Vagina (tissue), 2 donors: ENCODE measurements around the gene PPARD. TPM values are rescaled to one million over a fixed set of nuclear protein-coding genes. Genes with fewer than 3 reads are reported as not detected.

ENCODE experiments used
- DNase-seq, 2 donors: peaks; one replicate each; pipeline ENCODE4 v3.0.0-alpha.2; 2017; ENCODE audit errors: extremely low spot score in 2 of 2
- H3K27ac ChIP-seq: fragments of 200-600 bp; sonication (generic); one replicate; pipeline ENCODE4 v1.5.1; 2019
- H3K27me3 ChIP-seq: fragments of 200-600 bp; sonication (generic); one replicate; pipeline ENCODE4 v1.5.1; 2019
- H3K36me3 ChIP-seq, 2 donors: fragments of 200-600 bp; sonication (generic); one replicate each; pipeline ENCODE4 v1.5.1; 2017 to 2019
- H3K4me1 ChIP-seq: fragments of 200-600 bp; sonication (generic); one replicate; pipeline ENCODE4 v1.5.1; 2019
- H3K4me3 ChIP-seq, 2 donors: fragments of 200-600 bp; sonication (generic); 1 replicate in 1 of 2; 2 replicates in 1 of 2; pipeline ENCODE4 v1.5.1; 2016 to 2019
- H3K9me3 ChIP-seq: fragments of 200-600 bp; sonication (generic); one replicate; pipeline ENCODE4 v1.5.1; 2019
- CTCF ChIP-seq, 3 experiments: fragments of 450-650 bp in 2 of 3; fragments of 200-600 bp in 1 of 3; sonication (generic) in 1 of 3; IDR thresholded peaks; one replicate each; pipeline ENCODE4 v1.5.1; 2017 to 2019; ENCODE audit warnings: antibody characterized with exemption in 3 of 3, mild to moderate bottlenecking in 2 of 3, moderate library complexity in 2 of 3
- POLR2A ChIP-seq, 2 donors: fragments of 450-650 bp; IDR thresholded peaks; one replicate each; pipeline ENCODE4 v1.6.1; 2017; ENCODE audit warnings: antibody characterized with exemption in 2 of 2, mild to moderate bottlenecking in 2 of 2, moderate library complexity in 2 of 2
- POLR2AphosphoS5 ChIP-seq, 2 donors: sonication (generic); formaldehyde crosslinking; IDR thresholded peaks; one replicate each; pipeline ENCODE4 v1.9.0; 2017; ENCODE audit warnings: antibody characterized with exemption in 2 of 2, mild to moderate bottlenecking in 2 of 2, low read depth in 1 of 2; ENCODE audit not compliant: insufficient read depth in 1 of 2
- intact Hi-C: fragments of 100-400 bp; cut with DNase I; formaldehyde crosslinking; loops from one replicate; pipeline ENCODE4 v1.15.1; 2023
- total RNA-seq: library from RNA; depleted of rRNA; stranded (reverse); fragments of >200 nt; gene quantifications from one replicate; pipeline ENCODE4 v1.2.3, GENCODE V29; 2016

The PPARD gene
- total RNA-seq, 1 donor from 2014 or later = 21.9 TPM

- Histone ChIP-seq H3K27ac (no peak overlapping the region), H3K36me3 (peaks cover 0 to 45% of the 10 kb centered on the region in 2 donors), H3K4me3 (no peak overlapping the region), H3K9me3 (no peaks in the 10 kb centered on the region), H3K4me1 (no peaks in the 10 kb centered on the region), H3K27me3 (no peaks in the 10 kb centered on the region)
- DNase-seq = no peak
- no peak for TF ChIP-seq CTCF (IDR thresholded peaks at IDR 0.05)
- TF ChIP-seq POLR2AphosphoS5 (IDR thresholded peaks at IDR 0.05; ENCODE audit: insufficient read depth in 1 of 2, low read depth in 1 of 2) = no peak
- no peak for TF ChIP-seq POLR2A (IDR thresholded peaks at IDR 0.05)
- intact Hi-C loops = no loop called here
These were observed 83.7 kb downstream of the PPARD start for GRCh38 chr6:35426074-35426473.

GRCh38 chr6:35427435-35427834, 85.1 kb downstream of the PPARD start:
- DNase-seq = no peak
- Histone ChIP-seq H3K4me3 (no peak overlapping the region), H3K27me3 (no peaks in the 10 kb centered on the region), H3K9me3 (no peaks in the 10 kb centered on the region), H3K4me1 (no peaks in the 10 kb centered on the region), H3K27ac (no peak overlapping the region), H3K36me3 (peaks cover 0 to 34% of the 10 kb centered on the region in 2 donors)
- intact Hi-C loops = no loop called here
- TF ChIP-seq POLR2A (IDR thresholded peaks at IDR 0.05) (no peak), CTCF (IDR thresholded peaks at IDR 0.05) (no peak), POLR2AphosphoS5 (IDR thresholded peaks at IDR 0.05; ENCODE audit: insufficient read depth in 1 of 2, low read depth in 1 of 2) (no peak)

- Histone ChIP-seq H3K4me3 (no peak overlapping the region), H3K27ac (no peak overlapping the region), H3K4me1 (no peaks in the 10 kb centered on the region), H3K27me3 (no peaks in the 10 kb centered on the region), H3K9me3 (no peaks in the 10 kb centered on the region), H3K36me3 (peaks cover 0 to 34% of the 10 kb centered on the region in 2 donors)
- TF ChIP-seq POLR2A (IDR thresholded peaks at IDR 0.05) (no peak), POLR2AphosphoS5 (IDR thresholded peaks at IDR 0.05; ENCODE audit: insufficient read depth in 1 of 2, low read depth in 1 of 2) (no peak), CTCF (IDR thresholded peaks at IDR 0.05) (no peak)
- DNase-seq = no peak
- intact Hi-C loops = no loop called here
These were observed 85.5 kb downstream of the PPARD start for GRCh38 chr6:35427851-35428321.

- DNase-seq = no peak
- no peak for TF ChIP-seq CTCF (IDR thresholded peaks at IDR 0.05)
- no peak for TF ChIP-seq POLR2AphosphoS5 (IDR thresholded peaks at IDR 0.05; ENCODE audit: insufficient read depth in 1 of 2, low read depth in 1 of 2)
- TF ChIP-seq POLR2A (IDR thresholded peaks at IDR 0.05) = no peak
- no peak overlapping the region for H3K27ac ChIP-seq
These were observed 86.2 kb downstream of the PPARD start for GRCh38 chr6:35428421-35429149.

GRCh38 chr6:35429463-35429862, 87.1 kb downstream of the PPARD start:
- DNase-seq = no peak
- TF ChIP-seq POLR2A (IDR thresholded peaks at IDR 0.05) (no peak), CTCF (IDR thresholded peaks at IDR 0.05) (no peak), POLR2AphosphoS5 (IDR thresholded peaks at IDR 0.05; ENCODE audit: insufficient read depth in 1 of 2, low read depth in 1 of 2) (no peak)
- Histone ChIP-seq H3K4me3 (no peak overlapping the region), H3K4me1 (no peaks in the 10 kb centered on the region), H3K27ac (no peak overlapping the region), H3K27me3 (no peaks in the 10 kb centered on the region), H3K36me3 (peaks cover 0 to 25% of the 10 kb centered on the region in 2 donors), H3K9me3 (no peaks in the 10 kb centered on the region)
- intact Hi-C loops = no loop called here

More at GRCh38 chr6:35428421-35429149, 86.2 kb downstream of the PPARD start:
- H3K36me3 ChIP-seq = peaks cover 0 to 33% of the 10 kb centered on the region in 2 donors
- H3K4me3 ChIP-seq = no peak overlapping the region
- no peaks in the 10 kb centered on the region for H3K4me1 ChIP-seq
- H3K9me3 ChIP-seq = no peaks in the 10 kb centered on the region
- intact Hi-C loops = no loop called here
- no peaks in the 10 kb centered on the region for H3K27me3 ChIP-seq
